Cardiac muscle cell (in vitro differentiated cells and primary cell): ENCODE results near the gene TMCO4. TPM values are rescaled to one million over a fixed set of nuclear protein-coding genes. Genes with fewer than 3 reads are reported as not detected.

Source experiments
- DNase-seq, 2 donors: peaks; one replicate each; pipeline versions ENCODE4 v3.0.0 to v3.0.0-alpha.2; 2010 to 2017; ENCODE audit warnings: low read depth in 1 of 2, low spot score in 1 of 2
- H3K27ac ChIP-seq: fragments of 200-600 bp; sonication (generic); 2 replicates; pipeline ENCODE4 v1.5.1; 2016
- H3K27me3 ChIP-seq: fragments of 200-600 bp; sonication (generic); 2 replicates; pipeline ENCODE4 v1.6.0; 2016; ENCODE audit warnings: control low read depth
- H3K36me3 ChIP-seq: fragments of 200-600 bp; sonication (generic); 2 replicates; pipeline ENCODE4 v1.5.1; 2016; ENCODE audit warnings: control low read depth
- H3K4me1 ChIP-seq: fragments of 200-600 bp; sonication (generic); 2 replicates; pipeline ENCODE4 v1.8.1; 2017; ENCODE audit warnings: low read depth, mild to moderate bottlenecking, mixed run types
- H3K4me3 ChIP-seq: fragments of 200-600 bp; sonication (generic); 2 replicates; pipeline ENCODE4 v1.5.1; 2016; ENCODE audit warnings: mild to moderate bottlenecking
- H3K9me3 ChIP-seq: fragments of 200-600 bp; sonication (generic); 2 replicates; pipeline ENCODE4 v1.5.1; 2017; ENCODE audit warnings: low read depth, mild to moderate bottlenecking, control low read depth
- CTCF ChIP-seq: IDR thresholded peaks from 2 replicates; pipeline ENCODE4 v1.5.1; 2012; ENCODE audit warnings: low read depth, mild to moderate bottlenecking, low read length
- polyA plus RNA-seq: library from polyadenylated mRNA; unstranded; fragments of >200 nt; fragmentation: Nextera tagmentation; extraction: Ambion mirVana; gene quantifications from 2 replicates; pipeline ENCODE4 v1.2.1, GENCODE V29; 2016
- total RNA-seq: library from RNA; depleted of rRNA; stranded (reverse); fragments of >200 nt; gene quantifications from 2 replicates; pipeline ENCODE4 v1.2.3, GENCODE V29; 2016

Gene TMCO4
- total and polyA plus RNA-seq, 2 experiments from 2014 or later = 2.2 to 2.5 TPM

- no peak for DNase-seq
- Histone ChIP-seq H3K9me3 (no peaks in the 10 kb centered on the region), H3K4me3 (no peak overlapping the region), H3K27ac (no peak overlapping the region), H3K27me3 (peaks cover 3% of the 10 kb centered on the region), H3K4me1 (no peaks in the 10 kb centered on the region), H3K36me3 (no peaks in the 10 kb centered on the region)
- TF ChIP-seq CTCF = no peak
These were observed 40.5 kb upstream of the TMCO4 start for GRCh38 chr1:19840228-19840627.

- Histone ChIP-seq H3K4me1 (no peaks in the 10 kb centered on the region), H3K4me3 (no peak overlapping the region), H3K27ac (no peak overlapping the region), H3K36me3 (no peaks in the 10 kb centered on the region), H3K27me3 (peaks cover 3% of the 10 kb centered on the region), H3K9me3 (no peaks in the 10 kb centered on the region)
- TF ChIP-seq CTCF = no peak
- DNase-seq = no peak
These were observed 38.1 kb upstream of the TMCO4 start for GRCh38 chr1:19837866-19838265.

GRCh38 chr1:19835578-19835977 is 35.9 kb upstream of the TMCO4 start:
- no peak overlapping the region for H3K27ac ChIP-seq
- no peak overlapping the region for H3K4me3 ChIP-seq
- no peaks in the 10 kb centered on the region for H3K36me3 ChIP-seq
- peaks cover 3% of the 10 kb centered on the region for H3K27me3 ChIP-seq
- DNase-seq = no peak
- no peaks in the 10 kb centered on the region for H3K9me3 ChIP-seq
- H3K4me1 ChIP-seq = no peaks in the 10 kb centered on the region
- no peak for TF ChIP-seq CTCF

- Histone ChIP-seq H3K27me3 (no peaks in the 10 kb centered on the region), H3K4me3 (no peak overlapping the region), H3K27ac (no peak overlapping the region), H3K4me1 (no peaks in the 10 kb centered on the region), H3K9me3 (no peaks in the 10 kb centered on the region), H3K36me3 (no peaks in the 10 kb centered on the region)
- no peak for TF ChIP-seq CTCF
- no peak for DNase-seq
These were observed 31.7 kb upstream of the TMCO4 start for GRCh38 chr1:19831441-19831840.

GRCh38 chr1:19828546-19828945 is 28.8 kb upstream of the TMCO4 start:
- Histone ChIP-seq H3K27me3 (no peaks in the 10 kb centered on the region), H3K4me3 (no peak overlapping the region), H3K4me1 (no peaks in the 10 kb centered on the region), H3K9me3 (no peaks in the 10 kb centered on the region), H3K27ac (no peak overlapping the region), H3K36me3 (no peaks in the 10 kb centered on the region)
- peak in 1 of 2 donors; percentile 35 for DNase-seq
- TF ChIP-seq CTCF = no peak

GRCh38 chr1:19825298-19825697 is 25.6 kb upstream of the TMCO4 start:
- no peak for TF ChIP-seq CTCF
- no peaks in the 10 kb centered on the region for H3K27me3 ChIP-seq

More at GRCh38 chr1:19825298-19825697, 25.6 kb upstream of the TMCO4 start:
- DNase-seq = peak; percentile 9 to 59
- no peak overlapping the region for H3K27ac ChIP-seq
- H3K9me3 ChIP-seq = no peaks in the 10 kb centered on the region
- H3K4me3 ChIP-seq = no peak overlapping the region
- H3K4me1 ChIP-seq = no peaks in the 10 kb centered on the region
- no peaks in the 10 kb centered on the region for H3K36me3 ChIP-seq
